GM03348 (cell line): ENCODE data around the gene FOXO1.

Source experiments
- DNase-seq: peaks from one replicate; pipeline ENCODE4 v3.0.0; 2012; ENCODE audit warnings: low spot score

FOXO1 gene

DNA sequence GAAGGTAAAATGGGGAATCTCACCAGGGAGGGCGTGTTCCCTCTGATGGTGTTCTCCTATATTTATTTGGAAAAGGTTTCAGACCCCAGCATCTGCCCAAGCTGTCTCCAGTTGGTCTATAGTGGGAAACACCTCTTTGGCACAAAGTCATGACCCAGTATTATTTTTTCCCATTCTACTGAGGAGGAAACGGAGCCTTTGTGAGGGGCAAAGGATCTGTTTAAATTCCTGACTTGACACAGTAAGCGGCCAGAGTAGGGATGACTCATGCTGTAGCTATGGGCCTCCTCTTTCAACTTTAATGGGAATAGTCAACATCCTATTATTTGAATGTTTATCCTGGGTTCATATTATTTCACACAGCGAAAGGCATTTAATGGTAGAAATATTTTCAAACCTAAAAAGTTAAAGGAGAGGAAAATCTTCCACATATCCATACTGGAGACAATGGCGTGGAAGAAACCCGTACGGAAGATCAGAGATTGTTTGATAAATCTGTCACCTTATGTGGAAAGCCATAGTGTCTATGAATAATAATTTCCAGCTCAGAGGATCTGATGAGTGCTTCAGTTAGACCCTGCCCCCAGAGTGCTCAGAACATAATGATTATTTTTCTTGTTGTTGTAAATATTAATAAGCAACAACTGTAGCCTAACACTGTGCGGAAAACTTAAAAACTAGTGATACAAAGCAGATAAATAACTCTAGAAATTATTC lies 126.0 kb downstream of the FOXO1 start:
- peak; percentile 79 for DNase-seq

DNA sequence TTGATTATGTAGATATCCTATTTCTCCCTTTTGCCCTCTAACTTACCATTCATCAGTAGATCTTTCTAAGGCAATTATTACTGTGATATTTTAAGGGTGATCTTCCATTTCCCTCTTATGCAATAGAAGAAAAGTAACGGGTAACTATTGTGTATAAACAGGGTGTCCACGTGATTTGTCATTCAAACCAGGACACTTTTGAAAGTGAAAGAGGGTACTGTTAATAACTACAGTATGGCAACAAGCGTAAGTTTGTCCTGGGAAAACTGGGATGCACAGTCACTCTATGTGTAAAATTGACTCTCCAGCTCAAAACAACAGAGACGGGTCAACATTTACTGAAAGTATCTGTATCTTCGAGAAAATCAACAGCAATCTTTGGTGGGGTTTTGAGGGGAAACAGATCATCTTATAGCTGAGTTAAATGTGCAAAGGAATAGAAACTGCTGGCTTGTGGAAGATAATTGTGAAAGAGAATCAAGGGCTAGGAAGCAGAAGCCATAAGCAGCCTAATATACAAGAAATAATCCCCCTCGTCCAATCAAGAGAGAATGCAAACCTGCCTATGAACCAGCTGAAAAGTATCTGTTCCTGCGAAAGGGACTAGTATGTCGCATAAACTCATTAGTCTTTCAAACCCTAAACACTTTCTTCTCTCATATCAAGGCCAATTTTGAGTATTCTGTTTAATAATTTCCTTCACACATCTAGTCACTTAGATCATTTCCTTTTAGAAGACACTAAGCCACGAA lies 126.7 kb downstream of the FOXO1 start:
- DNase-seq = no peak

DNA sequence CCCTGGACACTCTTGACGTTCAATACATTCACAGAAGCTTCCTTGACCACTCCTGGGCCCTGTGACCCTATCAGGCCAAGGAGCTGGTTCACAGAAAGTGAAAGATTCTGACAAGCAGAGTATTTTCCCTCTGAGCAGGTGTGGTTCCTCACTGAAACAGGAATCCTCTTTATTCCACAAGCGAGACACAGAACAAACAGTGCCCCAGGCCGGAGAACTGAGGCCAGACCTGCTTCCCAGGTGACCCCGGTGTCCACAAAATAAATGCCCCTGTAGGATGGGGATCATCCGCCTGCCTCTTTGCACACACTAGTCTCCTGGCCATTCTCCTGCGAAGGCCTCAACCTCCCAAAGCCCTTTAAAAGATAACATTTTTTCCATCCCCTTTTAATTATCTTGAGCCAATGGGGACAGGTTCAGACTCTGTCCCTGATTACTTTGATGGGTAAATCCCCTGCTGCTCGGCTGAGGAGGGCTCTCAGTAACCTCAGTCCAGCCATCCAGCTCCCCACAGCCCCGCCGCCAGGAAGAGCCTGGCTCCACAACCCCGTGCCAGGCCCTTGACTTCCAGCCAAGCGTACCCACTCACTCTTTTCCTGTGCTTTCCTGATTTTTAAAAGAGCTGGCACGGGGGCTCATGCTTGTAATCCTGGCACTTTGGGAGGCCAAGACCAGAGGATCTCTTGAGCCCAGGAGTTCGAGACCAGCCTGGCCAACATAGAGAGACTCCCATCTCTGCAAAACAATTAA lies 129.1 kb downstream of the FOXO1 start:
- DNase-seq = no peak

DNA sequence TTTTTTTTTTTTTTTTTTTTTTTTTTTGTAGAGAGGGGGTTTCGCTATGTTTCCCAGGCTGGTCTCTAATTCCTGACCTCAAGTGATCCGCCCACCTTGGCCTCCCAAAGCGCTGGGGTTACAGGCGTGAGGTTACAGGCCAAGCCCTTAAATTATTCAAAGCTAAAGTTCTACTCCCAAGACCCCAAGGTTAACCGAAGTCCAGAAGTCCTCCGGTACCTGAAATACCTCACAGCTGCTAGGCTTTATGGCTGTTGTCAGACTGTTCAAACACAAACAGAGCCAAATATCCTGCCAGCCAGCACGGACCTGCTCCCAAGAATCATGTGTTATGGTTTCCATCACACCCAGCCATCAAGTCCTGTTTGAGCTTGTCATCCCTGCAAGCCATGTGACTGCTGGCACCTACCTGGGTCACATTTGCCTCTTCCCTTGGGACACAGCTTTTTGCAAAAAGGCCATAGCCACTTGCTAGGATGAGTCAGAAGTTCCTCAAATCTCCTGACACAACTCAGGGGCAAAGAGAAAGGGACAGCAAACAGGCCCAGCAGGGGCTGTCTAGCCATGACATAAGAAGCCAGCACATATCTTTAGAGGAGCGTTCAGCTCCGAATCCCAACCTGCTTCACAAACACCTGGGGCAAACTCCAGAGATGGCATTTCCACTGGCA lies 129.9 kb downstream of the FOXO1 start:
- no peak for DNase-seq

DNA sequence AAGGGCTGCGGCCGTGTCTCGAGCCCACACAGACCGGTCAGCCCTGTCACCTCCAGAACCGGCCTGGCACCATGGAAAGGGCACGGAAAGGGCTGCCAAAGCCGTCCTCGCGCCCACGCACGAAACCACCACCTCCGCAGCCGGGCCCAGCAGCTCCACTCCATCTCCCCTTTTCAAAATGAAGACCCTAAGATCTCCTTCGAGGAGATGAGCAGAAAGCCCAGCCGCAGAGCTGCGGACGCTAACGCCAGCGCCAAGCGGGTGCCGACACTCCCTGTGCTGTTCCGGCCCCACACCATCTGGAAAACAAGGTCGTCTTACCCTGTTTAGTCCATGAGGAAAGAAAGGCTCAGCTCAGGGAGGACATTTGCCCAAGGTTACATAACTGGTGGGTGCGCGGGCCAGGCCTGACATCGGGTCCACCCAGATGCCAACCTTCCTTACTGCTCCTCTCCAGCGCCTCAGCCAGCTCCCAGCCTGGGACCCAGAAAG lies 131.1 kb downstream of the FOXO1 start:
- no peak for DNase-seq

DNA sequence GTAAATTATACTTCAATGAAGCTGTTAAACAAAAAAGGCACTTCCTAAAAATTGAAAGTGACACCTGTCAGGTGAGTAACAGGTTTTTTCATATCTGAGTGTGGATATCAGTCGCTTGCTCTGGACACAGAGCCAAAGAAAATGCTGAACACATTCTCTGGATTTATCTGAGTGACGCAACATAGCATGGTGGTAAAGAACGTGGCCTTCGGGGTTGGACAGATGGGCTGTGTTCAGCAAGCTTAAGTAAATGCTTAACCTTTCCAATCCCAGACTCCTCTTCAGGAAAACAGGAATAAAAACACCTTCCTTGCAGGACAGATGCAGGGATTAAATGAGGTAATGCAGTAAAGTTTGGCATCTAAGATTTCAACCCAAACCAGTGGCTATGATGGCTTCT lies 132.0 kb downstream of the FOXO1 start:
- no peak for DNase-seq

DNA sequence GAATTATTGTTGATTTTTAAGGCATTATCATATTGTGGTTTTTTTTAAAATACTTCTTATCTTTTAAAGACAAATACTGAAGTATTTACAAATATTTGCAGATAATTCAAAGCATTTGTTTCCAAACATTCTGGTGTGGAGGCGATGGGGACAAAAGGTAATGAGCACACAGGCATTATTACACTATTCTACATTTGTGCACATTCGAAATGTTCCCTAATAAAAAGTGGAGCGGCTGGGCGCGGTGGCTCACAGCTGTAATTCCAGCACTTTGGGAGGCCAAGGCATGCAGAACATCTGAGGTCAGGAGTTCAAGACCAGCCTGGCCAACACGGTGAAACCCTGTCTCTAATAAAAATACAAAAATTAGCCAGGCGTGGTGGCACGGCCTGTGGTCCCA lies 133.4 kb downstream of the FOXO1 start:
- DNase-seq = no peak

DNA sequence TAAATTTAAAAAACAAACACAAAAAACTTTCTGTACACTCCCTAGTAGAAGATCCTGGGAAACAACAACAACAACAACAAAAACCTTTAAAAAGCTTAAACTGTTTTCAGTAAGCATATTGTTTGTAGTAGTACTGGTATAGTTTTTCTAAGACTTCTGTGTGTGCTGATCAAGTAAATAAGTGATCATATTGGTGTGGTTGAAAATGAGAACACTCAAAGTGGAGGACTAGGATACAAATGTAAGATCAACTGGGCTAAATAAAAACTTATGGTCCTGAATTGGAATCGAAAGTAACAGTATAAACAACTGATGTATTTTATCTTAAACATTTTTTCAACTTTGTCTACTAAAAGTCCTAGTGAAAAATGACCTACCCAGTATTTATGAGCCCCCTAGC lies 135.5 kb downstream of the FOXO1 start:
- no peak for DNase-seq

DNA sequence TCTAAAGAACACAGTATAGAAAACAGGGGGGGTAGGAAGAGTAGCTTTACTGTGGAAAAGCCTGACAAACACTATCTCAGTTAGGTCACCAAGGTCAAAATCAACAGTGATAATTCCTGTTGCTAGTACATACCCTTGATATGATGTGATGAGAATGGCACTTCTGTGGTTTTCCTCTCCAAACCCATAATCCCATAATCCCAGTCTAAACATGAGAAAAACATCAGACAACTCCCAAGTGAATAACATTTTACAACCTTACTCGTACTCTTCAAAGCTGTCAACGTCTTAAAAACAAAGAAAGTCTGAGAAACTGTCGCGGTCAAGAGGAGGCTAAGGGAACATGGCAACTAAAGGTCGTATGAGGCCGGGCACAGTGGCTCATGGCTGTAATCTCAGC lies 137.6 kb downstream of the FOXO1 start:
- DNase-seq = no peak

DNA sequence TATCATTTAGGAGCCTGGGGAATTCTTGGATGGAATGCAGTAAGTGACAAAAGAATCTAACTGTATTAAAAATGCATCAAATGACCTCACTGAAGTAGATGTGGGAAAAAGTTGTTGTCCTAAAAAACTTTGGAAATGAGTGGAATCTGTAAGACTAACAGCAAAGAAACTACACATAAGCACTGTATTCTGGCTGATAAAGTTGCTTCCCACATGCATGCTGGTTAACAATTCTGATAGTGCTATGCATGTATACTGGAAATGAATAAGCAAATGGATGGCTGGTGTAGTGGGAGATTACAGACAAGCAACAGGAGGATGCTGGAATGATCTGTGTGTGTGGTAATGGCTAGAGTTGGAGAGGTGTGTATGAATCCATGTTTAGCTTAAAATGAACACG lies 138.5 kb downstream of the FOXO1 start:
- no peak for DNase-seq

DNA sequence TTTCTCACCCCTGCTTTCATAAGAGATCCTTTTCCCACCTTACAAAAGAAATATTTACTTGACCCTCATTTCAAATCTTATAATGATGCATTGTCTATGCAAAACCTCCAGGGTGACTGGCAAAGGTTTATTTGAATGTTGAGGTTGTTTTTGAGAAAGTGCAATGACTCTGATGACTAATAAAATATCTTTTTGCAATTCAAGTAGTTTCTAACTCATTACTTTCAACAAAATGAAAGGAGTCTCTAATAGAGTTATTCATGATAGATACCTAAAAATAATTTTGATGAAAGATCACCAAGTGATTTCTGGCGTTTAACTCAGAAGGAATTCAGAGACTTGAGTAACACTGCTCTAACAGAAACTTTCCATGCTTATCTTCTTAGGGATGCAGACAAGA lies 144.2 kb downstream of the FOXO1 start:
- no peak for DNase-seq

DNA sequence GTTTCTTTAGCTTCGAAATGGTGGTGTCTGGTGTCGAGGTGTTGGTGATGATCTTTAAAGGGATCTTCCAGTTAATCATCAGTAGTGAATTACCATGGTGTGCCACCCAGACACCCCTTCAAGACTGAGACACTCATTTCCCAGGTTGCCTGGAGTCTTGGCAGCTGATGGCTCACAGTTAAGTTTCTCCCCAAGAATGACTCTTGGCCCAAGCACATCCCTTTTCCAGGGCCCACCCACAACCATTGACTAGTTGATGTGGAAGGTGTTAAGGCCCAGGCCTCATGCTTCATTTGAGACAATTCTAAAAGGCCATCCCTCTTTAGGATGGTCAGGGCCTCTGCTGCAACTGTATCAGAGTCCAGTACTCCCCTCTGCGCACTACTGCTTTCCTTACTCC lies 145.5 kb downstream of the FOXO1 start:
- DNase-seq = no peak

DNA sequence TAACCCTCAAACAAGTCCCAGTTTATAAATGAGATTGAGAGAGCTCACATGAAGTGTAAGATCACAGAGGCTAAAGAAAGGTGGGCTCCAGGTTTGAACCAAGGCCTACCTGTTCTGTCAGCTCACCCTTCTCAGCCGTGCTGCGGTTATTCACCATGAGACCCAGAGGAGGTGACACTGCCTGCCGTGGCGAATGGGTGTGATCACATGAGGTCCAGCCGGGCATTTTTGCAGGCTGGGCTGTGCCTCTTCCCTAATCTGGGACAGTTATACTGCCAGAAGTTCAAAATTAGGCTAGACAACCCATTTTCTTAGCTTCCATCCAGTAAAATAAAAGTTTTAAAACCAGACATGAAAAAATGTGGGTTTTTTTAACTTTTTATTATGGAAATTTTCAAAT lies 146.8 kb downstream of the FOXO1 start:
- DNase-seq = no peak

DNA sequence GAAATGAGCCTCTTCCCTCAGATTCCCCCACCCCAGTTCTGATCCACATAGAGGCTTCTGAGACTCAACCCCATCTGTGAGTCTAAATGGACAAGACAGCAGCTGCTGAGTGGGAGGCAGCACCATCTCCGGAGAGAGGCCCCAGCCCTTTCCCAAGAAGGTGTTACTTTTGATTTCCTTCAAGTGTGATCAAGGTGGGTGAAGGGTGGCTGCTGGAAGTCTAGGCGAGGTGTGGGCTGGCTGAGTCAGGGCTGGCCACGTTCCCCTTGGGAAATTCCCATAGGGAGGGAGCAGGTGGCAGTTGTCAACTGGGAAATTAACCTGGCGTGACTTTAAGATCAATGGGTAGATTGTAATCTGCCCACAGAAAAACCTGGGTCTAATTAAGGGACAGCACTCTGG lies 148.0 kb downstream of the FOXO1 start:
- no peak for DNase-seq

DNA sequence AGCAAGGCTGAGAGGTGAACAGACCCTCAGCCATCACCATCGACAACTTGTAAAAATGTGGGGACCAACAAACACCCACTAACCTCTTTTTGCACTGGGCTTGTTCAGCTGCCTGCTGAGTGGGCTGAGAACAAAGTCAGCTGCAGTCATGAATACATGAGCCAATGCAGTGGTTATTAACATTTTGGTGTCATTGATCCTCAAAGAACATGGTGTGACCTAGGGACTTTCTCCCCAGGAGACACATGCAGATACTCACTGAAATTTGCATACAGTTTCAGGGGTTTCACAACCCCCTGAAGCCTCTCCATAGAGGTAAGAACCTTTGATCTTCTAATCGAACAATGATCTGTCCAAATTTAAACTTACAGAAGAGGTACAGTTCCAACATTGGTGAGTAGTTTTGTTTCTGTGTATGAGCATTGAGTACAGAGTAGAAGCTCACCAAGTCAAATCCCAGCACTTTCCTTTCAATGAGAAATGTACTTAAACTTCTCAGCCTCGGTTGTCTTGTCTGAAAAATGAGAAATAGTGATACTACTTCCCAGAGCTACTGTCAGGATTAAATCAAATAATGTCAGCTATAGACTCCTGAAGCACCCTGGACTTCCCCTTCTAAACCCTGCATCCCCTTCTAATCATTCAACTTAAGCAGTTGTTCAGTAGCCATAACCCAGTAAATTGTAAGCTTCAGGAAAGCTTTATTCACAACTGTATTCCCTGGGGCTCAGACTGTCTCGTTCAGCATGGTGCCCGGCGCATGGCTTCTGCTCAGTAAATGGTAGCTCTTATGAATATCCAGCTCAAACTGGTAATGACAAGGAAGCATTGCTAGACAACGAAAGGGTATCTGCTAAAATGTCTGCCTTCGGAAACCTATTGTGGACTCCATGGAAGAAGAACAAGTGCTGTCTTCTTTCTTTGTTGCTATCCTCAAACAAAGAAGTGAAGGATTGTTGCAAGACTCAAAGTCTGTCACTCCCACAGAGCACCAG lies 148.7 kb downstream of the FOXO1 start:
- no peak for DNase-seq

DNA sequence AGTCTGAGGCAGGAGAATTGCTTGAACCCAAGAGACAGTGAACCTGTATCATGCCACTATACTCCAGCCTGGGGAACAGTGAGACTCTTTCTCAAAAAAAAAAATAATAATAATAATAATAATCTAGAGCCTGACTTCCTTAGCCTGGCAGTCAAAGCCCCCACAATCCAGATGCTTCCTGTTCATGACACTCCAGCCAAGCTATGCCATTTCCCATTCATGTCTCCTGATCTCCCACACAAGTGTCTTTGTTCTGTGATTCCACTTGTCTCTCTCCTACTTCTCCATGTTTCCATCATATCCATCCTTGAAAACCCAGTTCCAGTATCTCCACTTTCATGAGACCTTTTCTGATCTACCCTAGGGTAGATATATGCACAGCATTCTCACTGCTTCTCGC lies 150.7 kb downstream of the FOXO1 start:
- DNase-seq = no peak

DNA sequence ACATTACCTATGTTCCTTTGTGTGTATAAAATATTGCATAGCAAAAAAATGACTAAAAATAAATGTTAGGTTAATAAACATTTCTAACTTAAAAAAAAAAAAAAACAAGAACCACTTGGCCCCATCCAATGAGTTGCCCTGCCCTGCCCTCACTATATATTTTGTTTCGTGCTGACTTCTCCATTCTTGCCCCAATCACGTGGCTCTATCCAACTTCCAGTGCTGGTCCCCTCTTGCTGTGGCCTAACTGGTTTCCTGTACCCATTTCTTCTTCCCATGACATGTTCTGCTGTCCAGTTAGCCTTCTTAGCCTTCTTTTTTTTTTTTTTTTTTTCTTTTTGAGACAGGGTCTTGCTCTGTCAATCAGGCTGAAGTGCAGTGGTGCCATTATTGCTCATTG lies 151.6 kb downstream of the FOXO1 start:
- DNase-seq = no peak

DNA sequence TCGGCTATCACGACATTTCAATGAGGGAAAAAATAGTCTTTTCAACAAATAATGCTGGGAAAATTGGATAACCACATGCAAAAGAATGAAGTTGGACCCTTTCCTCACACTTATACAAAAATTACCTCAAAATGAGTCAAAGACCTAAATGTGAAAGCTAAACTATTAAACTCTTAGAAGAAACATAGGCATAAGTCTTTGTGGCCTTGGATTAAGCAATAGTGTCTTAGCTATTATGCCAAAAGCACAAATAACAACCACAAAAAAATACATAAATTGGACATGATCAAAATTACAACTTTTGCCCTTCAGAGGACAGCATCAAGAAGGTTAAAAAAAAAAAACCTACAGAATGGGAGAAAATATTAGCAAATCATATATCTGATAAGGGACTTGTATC lies 156.6 kb downstream of the FOXO1 start:
- no peak for DNase-seq

DNA sequence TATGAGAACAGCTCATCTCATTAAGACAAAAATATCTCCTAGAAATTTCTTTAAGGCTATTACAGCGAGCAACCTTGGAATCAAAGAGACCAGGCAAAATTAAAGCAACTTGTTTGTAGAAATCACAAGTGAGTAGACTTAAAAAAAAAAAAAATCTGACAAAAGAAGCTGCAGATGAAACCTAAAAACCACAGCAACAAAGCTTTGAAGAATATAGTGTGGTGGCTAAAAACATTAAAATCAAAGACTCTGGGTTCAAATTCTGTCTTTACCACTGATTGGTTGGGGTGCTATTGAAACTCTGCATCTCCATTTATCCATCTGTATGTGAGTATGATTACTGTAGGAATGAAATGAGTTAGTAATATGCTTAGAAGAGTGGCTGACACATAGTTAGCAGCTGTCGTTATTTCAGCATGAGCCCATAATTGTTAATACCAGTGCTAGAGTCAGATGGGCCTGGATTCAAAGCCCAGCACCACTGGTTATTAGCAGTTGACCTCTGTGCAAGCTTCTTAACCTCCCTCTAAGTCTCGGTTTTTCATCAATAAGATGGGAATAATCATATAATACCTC lies 157.6 kb downstream of the FOXO1 start:
- no peak for DNase-seq

DNA sequence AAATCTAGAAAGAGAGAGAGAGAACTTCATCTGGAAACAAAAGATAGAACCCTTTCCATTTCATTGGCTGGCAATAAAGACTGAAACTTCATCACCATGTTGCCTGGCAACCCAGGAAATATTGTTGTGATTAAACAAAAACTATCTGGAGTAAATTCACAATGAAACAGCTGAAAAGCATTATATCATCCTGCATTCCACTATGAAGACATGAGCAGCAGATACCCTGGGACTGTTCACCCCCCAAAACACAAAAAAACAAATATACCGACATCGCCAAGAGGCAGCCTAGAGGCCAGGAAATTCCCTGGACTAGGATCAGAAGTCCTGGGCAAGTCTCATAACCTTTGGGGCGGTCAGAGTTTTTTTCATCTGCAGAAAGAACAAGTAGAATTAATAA lies 158.3 kb downstream of the FOXO1 start:
- DNase-seq = peak; percentile 27
